Caco-2 (cell line): ENCODE data around the gene CPA5. TPM values are rescaled to one million over a fixed set of nuclear protein-coding genes. Genes with fewer than 3 reads are reported as not detected.

Experiments
- BruUV-seq: library from RNA; stranded (reverse); fragments of 400-500 nt; replicated peaks from 2 replicates; lab custom pipeline; 2021; lab: Mats Ljungman, UMichigan
- CTCF ChIA-PET: fragments of 300-600 bp; sonication (Branson Sonifier 250); formaldehyde crosslinking; loops from one replicate; lab custom pipeline; 2022; ENCODE audit warnings: antibody characterized with exemption; lab: Charles Lee
- POLR2A ChIA-PET: fragments of 300-600 bp; sonication (Branson Sonifier 250); formaldehyde crosslinking; loops from one replicate; lab custom pipeline; 2022; ENCODE audit warnings: antibody characterized with exemption; lab: Charles Lee
- DNase-seq, 2 experiments: peaks; one replicate each; pipeline versions ENCODE4 v3.0.0 to v3.0.0-alpha.2; 2020 to 2022
- H3K27me3 ChIP-seq: replicated peaks from 2 replicates; pipeline ENCODE4 v1.6.0; 2011; ENCODE audit warnings: low read length; ENCODE audit not compliant: control insufficient read depth, insufficient read depth
- H3K36me3 ChIP-seq: 2 replicates; pipeline ENCODE4 v1.5.1; 2011; ENCODE audit warnings: low read length; ENCODE audit not compliant: control insufficient read depth, insufficient read depth
- H3K4me1 ChIP-seq: fragments of 250-450 bp; sonication (Bioruptor Pico); 2 replicates; pipeline ENCODE4 v1.5.1; 2020; ENCODE audit warnings: mild to moderate bottlenecking
- H3K4me3 ChIP-seq: 2 replicates; pipeline ENCODE4 v1.5.1; 2011; ENCODE audit warnings: low read depth, mild to moderate bottlenecking, control low read depth, low read length
- H3K9me3 ChIP-seq: fragments of 250-450 bp; sonication (Bioruptor Pico); 2 replicates; pipeline ENCODE4 v1.5.1; 2020; ENCODE audit warnings: mild to moderate bottlenecking, moderate library complexity
- H3K27ac Mint-ChIP-seq: one replicate; pipeline ENCODE4 v1.8.0; 2022; ENCODE audit warnings: mixed read lengths; ENCODE audit not compliant: unreplicated experiment
- H3K27me3 Mint-ChIP-seq: one replicate; pipeline ENCODE4 v1.8.0; 2022; ENCODE audit warnings: mixed read lengths; ENCODE audit not compliant: insufficient read depth, unreplicated experiment
- H3K36me3 Mint-ChIP-seq: one replicate; pipeline ENCODE4 v1.8.0; 2022; ENCODE audit warnings: mild to moderate bottlenecking, mixed read lengths; ENCODE audit not compliant: insufficient read depth, unreplicated experiment
- H3K4me1 Mint-ChIP-seq: one replicate; pipeline ENCODE4 v1.8.0; 2022; ENCODE audit warnings: low read depth, mixed read lengths; ENCODE audit not compliant: unreplicated experiment
- H3K4me3 Mint-ChIP-seq: one replicate; pipeline ENCODE4 v1.8.0; 2022; ENCODE audit warnings: mild to moderate bottlenecking, moderate library complexity, mixed read lengths; ENCODE audit not compliant: unreplicated experiment
- H3K9me3 Mint-ChIP-seq: one replicate; pipeline ENCODE4 v1.8.0; 2022; ENCODE audit warnings: mixed read lengths; ENCODE audit not compliant: unreplicated experiment
- CTCF ChIP-seq, 2 experiments: fragments of 200-600 bp in 1 of 2; IDR thresholded peaks; 1 replicate in 1 of 2; 2 replicates in 1 of 2; pipeline versions ENCODE4 v1.5.1 to v1.8.0; 2011 to 2022; ENCODE audit warnings: antibody characterized with exemption in 1 of 2, control low read depth in 1 of 2, inconsistent platforms in 1 of 2, low read depth in 1 of 2, low read length in 1 of 2, mild to moderate bottlenecking in 1 of 2, moderate library complexity in 1 of 2; ENCODE audit not compliant: insufficient read depth in 1 of 2, severe bottlenecking in 1 of 2, unreplicated experiment in 1 of 2
- intact Hi-C: fragments of 100-400 bp; cut with micrococcal nuclease; formaldehyde crosslinking; loops from one replicate; pipeline ENCODE4 v1.10.0; 2022; ENCODE audit not compliant: unreplicated experiment
- total RNA-seq: library from RNA; stranded (reverse); gene quantifications from 2 replicates; pipeline ENCODE4 v1.2.3, GENCODE V29; 2022

The CPA5 gene
- total RNA-seq, 1 experiment from 2014 or later: not detected

GRCh38 chr7:130400120-130400572 is 55.5 kb downstream of the CPA5 start:
- ChIA-PET POLR2A (no interaction called here), CTCF (no interaction called here)
- intact Hi-C loops: no loop called here
- DNase-seq: no peak
- Histone ChIP-seq H3K9me3 (no peaks in the 10 kb centered on the region), H3K36me3 (no peaks in the 10 kb centered on the region), H3K4me1 (no peaks in the 10 kb centered on the region), H3K27me3 (no peaks in the 10 kb centered on the region), H3K4me3 (no peak overlapping the region)
- H3K27me3 Mint-ChIP-seq: no peaks in the 10 kb centered on the region
- no peaks in the 10 kb centered on the region for H3K4me1 Mint-ChIP-seq
- no TSS peak for BruUV-seq
- TF ChIP-seq CTCF (IDR thresholded peaks at IDR 0.05; ENCODE audit: insufficient read depth in 1 of 2, low read depth in 1 of 2, low read length in 1 of 2, severe bottlenecking in 1 of 2, unreplicated experiment in 1 of 2): no peak
- H3K27ac Mint-ChIP-seq: no peak overlapping the region
- H3K4me3 Mint-ChIP-seq: no peak overlapping the region
- no peaks in the 10 kb centered on the region for H3K9me3 Mint-ChIP-seq
- no peaks in the 10 kb centered on the region for H3K36me3 Mint-ChIP-seq

GRCh38 chr7:130401101-130401500 is 56.5 kb downstream of the CPA5 start:
- Mint-ChIP-seq H3K4me3 (no peak overlapping the region), H3K27ac (no peak overlapping the region), H3K36me3 (no peaks in the 10 kb centered on the region), H3K27me3 (no peaks in the 10 kb centered on the region), H3K9me3 (no peaks in the 10 kb centered on the region), H3K4me1 (no peaks in the 10 kb centered on the region)
- intact Hi-C loops: no loop called here
- H3K4me3 ChIP-seq: no peak overlapping the region
- H3K27me3 ChIP-seq: no peaks in the 10 kb centered on the region
- no TSS peak for BruUV-seq
- H3K36me3 ChIP-seq: no peaks in the 10 kb centered on the region
- TF ChIP-seq CTCF (IDR thresholded peaks at IDR 0.05; ENCODE audit: insufficient read depth in 1 of 2, low read depth in 1 of 2, low read length in 1 of 2, severe bottlenecking in 1 of 2, unreplicated experiment in 1 of 2): no peak
- no peak for DNase-seq
- no peaks in the 10 kb centered on the region for H3K9me3 ChIP-seq
- POLR2A ChIA-PET: no interaction called here
- H3K4me1 ChIP-seq: no peaks in the 10 kb centered on the region
- CTCF ChIA-PET: no interaction called here

GRCh38 chr7:130401578-130401977 is 57.0 kb downstream of the CPA5 start:
- Mint-ChIP-seq H3K4me3 (no peak overlapping the region), H3K4me1 (no peaks in the 10 kb centered on the region), H3K27ac (no peak overlapping the region), H3K27me3 (no peaks in the 10 kb centered on the region), H3K36me3 (no peaks in the 10 kb centered on the region), H3K9me3 (no peaks in the 10 kb centered on the region)
- Histone ChIP-seq H3K4me1 (no peaks in the 10 kb centered on the region), H3K36me3 (no peaks in the 10 kb centered on the region), H3K27me3 (no peaks in the 10 kb centered on the region), H3K9me3 (no peaks in the 10 kb centered on the region), H3K4me3 (no peak overlapping the region)
- no peak for DNase-seq
- no TSS peak for BruUV-seq
- intact Hi-C loops: no loop called here
- ChIA-PET CTCF (no interaction called here), POLR2A (no interaction called here)
- no peak for TF ChIP-seq CTCF (IDR thresholded peaks at IDR 0.05; ENCODE audit: insufficient read depth in 1 of 2, low read depth in 1 of 2, low read length in 1 of 2, severe bottlenecking in 1 of 2, unreplicated experiment in 1 of 2)
